HG03135 (cell line): ENCODE data around the gene HEATR5B.

ENCODE experiments used
- ATAC-seq: cut with Tn5 transposase; IDR thresholded peaks from one replicate; pipeline ENCODE4 v1.9.1; 2021; ENCODE audit warnings: mild to moderate bottlenecking, moderate library complexity; ENCODE audit not compliant: unreplicated experiment

Gene HEATR5B

DNA sequence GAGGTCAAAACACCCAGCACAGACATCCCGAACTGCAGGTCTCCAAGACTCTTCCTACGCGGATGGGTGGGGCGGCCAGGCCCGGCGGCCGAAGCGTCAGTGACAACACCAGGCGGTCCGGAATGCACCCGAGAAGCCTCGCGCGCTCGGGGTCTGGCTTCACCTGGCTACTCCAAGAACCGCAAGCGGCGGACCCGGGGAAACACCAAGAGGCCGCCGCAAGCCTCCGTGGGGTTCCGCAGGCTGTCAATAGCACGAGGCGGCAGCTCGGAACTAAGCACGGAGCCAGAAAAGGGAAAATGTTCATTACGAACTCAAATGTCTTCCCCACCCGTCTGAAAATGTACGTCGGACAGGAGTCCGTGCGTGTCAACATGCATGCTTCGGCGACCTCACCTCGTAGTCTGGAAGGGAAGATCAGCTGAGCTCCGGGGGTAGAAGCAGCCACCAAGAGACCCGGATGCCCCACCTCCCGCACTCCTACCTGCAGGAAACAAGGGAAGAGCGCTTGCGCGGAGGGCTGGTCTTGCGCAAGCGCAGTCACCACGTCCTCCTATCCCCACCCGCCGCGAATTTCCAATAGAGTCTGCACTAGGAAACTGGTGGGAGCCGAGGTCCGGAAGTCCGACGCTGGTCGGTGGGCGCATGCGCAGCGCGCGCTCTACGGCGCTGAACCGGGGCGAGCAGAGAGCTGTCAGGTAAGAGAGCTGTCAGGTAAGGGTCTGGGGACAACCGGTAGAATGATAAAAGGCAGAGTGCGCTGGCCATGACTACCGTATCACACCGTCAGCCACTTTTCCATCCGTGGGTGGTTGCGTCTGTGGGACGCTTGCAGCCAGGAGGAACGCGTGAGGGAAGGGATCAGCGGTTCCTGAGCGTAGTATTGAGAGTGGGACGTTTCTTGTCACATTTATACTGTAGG, at the start of gene HEATR5B, which contains the start of gene GPATCH11:
Gene HEATR5B, minus strand, starts transcription at position 500 of the 922 bp plus-strand sequence. CDS start 958 bp downstream, outside the sequence.
Gene GPATCH11, plus strand, starts transcription at position 646 of the 922 bp plus-strand sequence. CDS start 3,864 bp downstream, outside the sequence.
- ATAC-seq: peak; percentile 80

GRCh38 chr2:37132914-37133313, 48.7 kb upstream of the HEATR5B start:
- no peak for ATAC-seq

GRCh38 chr2:37125416-37125815, 41.2 kb upstream of the HEATR5B start:
- ATAC-seq: no peak

DNA sequence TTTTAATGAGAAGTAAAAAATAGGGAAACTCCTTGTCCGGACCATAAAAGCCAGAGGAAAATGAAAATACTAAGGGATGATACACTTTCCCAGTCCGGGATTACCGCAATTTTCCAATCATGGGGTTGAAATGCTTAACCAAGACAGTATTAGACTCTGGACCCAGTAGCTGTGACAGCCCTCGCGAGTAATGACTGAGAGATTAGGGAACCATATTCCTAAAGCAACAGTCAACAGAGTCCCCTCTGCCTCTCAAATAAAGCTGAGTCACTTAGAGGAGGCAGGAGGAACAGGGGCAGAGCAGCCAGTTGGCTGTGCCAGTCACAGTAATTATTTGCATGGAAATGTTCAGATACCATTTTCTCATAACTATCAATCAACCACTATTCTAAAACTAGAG, 35.0 kb upstream of the HEATR5B start:
- no peak for ATAC-seq

DNA sequence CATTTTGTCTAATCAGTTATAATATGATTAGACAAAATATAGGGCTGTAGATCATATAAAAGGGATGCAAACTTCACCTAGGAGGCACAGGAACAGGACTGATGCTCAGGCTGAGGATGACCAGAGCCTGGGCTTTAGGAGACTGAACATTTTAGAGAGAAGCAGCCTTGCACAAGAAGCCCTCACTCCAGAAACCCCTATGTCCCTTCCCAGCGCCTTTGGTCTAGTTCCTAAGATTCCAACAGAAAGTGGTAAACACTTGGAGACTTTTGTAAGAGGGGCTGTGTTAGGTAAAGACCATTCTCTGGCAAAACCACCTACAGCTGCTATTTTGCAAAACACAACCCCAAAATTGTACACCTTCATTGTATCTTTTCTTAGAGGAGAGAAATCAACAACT, 33.4 kb upstream of the HEATR5B start:
- no peak for ATAC-seq

GRCh38 chr2:37111958-37112357, 27.8 kb upstream of the HEATR5B start:
- ATAC-seq: no peak

- no peak for ATAC-seq
These were observed 26.4 kb upstream of the HEATR5B start for GRCh38 chr2:37110306-37111212.

- ATAC-seq: no peak
These were observed 25.4 kb upstream of the HEATR5B start for GRCh38 chr2:37109523-37109922.

DNA sequence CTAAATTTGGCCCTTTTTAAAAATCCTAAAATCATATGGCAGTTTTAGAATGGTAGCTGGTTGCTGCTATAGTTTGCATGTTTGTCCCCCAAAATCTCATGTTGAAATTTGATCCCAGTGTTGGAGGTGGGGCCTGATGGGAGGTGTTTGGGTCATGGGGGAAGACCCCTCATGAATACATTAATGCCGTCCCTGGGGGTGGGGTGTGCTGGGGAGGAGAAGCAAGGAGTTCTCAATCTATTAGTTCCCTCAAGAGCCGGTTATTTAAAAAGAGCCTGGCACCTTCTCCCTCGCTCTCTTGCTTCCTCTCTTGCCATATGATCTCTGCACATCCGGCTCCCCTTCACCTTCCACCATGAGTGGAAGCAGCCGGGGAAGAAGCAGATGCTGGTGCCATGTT, 21.0 kb upstream of the HEATR5B start:
- no peak for ATAC-seq

DNA sequence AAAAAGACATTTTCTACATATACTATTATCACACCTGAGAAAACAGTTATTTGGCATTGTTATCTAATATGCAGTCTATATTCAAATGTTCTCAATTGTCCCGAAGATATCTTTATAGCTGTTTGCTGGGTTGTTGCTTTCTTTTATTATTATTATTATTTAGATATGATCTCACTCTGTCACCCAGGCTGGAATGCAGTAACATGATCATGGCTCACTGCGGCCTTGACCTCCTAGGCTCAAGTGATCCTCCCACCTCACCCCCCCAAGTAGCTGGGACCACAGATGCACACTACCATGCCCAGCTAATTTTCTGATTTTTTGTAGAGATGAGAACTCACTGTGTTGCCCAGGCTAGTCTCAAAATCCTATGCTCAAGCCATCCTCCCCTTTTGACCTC, 20.0 kb upstream of the HEATR5B start:
- no peak for ATAC-seq

DNA sequence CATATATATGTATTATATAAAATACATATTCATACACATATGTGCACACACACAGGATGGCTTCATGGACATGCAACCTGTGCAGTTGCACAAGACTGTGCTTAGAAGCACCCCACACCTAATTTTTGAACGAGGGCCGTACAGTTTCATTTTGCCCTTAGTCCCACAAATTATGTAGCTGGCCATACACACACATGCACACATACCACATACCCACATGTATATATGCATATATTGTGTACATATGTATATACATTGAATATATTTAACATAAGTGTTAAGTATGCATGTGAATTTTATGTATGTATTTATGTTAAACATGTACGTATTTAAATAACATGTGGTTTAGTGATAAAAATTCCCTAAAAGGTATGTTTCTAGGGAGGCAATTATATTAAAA, 18.4 kb upstream of the HEATR5B start:
- no peak for ATAC-seq

DNA sequence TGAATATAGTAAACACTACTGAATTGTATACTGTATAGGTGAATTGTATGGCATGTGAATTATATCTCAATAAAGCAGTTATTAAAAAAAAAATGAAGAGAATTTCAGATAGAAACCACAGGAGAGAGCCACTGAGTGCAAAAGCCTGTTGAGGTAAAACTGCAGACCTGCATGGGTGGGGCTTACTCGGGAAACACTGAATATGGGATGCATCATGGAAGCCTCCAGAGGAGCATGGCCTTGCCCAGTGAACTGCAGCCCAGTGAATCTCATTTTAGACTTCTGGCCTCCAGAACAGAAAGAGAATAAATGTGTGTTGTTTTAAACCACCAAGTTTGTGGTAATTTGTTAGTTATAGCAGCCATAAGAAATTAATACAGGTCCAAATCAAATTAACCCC, 15.9 kb upstream of the HEATR5B start:
- ATAC-seq: no peak

- ATAC-seq: no peak
These were observed 14.4 kb upstream of the HEATR5B start for GRCh38 chr2:37098416-37099118.

DNA sequence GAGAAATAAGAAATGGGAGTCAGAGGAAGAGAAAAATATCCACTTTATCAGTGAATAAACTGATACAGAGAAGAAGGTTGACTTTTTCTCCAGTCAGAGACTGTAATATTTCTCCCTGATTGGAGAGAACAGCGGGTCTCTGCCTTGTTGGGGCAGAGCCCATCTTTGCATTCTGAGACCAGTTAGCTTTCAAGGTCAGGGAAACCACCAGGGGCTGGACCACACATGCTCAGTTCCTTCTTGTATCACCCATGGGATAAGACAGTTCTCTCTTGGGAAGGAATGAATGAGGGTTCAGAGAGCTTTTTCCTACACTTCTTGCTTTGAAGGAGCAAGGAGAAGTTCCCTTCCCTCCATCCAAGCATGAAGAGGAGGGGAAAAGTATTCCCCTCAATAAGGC, 12.4 kb upstream of the HEATR5B start:
- ATAC-seq: no peak

- peak; percentile 59 for ATAC-seq
These were observed 7.7 kb upstream of the HEATR5B start for GRCh38 chr2:37091873-37092272.

- ATAC-seq: peak; percentile 88
These were observed 5.9 kb upstream of the HEATR5B start for GRCh38 chr2:37090019-37090477.

GRCh38 chr2:37085731-37086147, 1.6 kb upstream of the HEATR5B start:
- no peak for ATAC-seq

DNA sequence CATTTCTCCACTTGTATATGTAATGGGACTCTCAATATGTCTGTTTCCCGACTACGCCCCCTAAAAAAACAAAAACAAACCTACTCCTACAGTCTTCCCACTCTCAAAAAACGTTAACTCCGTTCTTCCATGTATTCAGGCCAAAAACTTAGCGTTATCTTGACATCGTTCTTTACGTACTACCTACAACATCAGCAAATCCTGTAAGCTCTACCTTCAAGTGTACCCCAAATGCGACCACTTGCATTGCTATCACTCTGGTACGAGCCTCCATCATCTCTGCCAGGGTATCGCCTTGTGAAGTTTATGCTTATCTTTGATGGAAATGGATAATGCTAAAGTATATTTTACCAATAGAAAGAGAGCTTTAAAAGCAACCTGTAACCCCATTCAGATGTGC, 625 bp upstream of the HEATR5B start:
- ATAC-seq: no peak

DNA sequence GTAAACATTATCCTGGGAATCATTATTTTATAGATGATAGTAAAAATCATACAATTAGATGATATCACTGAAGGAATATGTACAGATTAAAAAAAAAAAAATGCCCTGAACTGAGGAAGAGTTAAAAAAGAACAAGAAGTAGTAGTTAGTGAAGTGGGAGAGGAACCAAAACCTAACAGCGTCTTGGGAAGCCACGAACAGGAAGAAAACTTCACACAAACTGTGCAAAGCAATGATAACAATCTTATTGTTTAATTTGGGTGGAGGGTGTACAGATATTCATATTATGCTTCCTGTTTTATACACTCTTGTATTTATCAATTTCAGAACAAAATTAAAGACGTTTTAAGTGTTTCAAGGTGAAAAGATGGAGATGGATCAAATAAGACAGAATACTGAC, 3.5 kb downstream of the HEATR5B start:
- ATAC-seq: no peak

DNA sequence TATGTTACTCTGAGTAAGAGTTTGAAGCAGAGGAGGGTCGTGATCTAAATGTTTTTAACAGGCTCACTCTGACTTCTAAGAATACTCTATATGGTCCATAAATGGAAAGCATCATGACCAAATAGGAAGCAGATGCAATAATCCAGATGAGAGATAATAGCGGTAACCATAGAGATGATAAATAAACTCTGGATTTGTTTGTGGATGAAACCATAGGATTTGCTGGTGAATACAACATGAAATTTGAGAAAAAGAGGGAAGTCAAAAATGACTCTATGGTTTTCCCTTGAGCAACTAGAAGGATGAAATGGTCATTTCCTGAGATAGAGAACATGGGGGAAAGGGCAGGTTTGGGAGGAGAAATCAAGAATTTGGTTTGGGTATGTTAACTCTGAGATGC, 3.9 kb downstream of the HEATR5B start:
- no peak for ATAC-seq

GRCh38 chr2:37070931-37071330, 13.2 kb downstream of the HEATR5B start:
- no peak for ATAC-seq
